CD14-positive monocyte (primary cell): ENCODE results near the gene PNLDC1. TPM values are rescaled to one million over a fixed set of nuclear protein-coding genes. Genes with fewer than 3 reads are reported as not detected.
A peak's percentile ranks its signal among the peaks of the same experiment; 100 is the strongest.

Experiments used
- DNase-seq, 3 donors: peaks; one replicate each; pipeline ENCODE4 v3.0.0-alpha.2; 2011 to 2022
- H2AFZ ChIP-seq: 2 replicates; pipeline ENCODE4 v1.6.0; 2012; ENCODE audit warnings: mild to moderate bottlenecking, low read depth, low read length, inconsistent platforms; ENCODE audit not compliant: insufficient read depth, poor library complexity, severe bottlenecking
- H3K27ac ChIP-seq, 2 donors: 1 replicate in 1 of 2; 2 replicates in 1 of 2; pipeline ENCODE4 v1.5.1; 2012 to 2013; ENCODE audit warnings: low read length in 2 of 2, control low read depth in 1 of 2, inconsistent platforms in 1 of 2, low read depth in 1 of 2, mild to moderate bottlenecking in 1 of 2
- H3K27me3 ChIP-seq, 2 donors: one replicate each; pipeline versions ENCODE4 v1.6.0 to v1.6.1; 2011 to 2013; ENCODE audit warnings: low read length in 2 of 2; ENCODE audit not compliant: control insufficient read depth in 2 of 2, insufficient read depth in 2 of 2
- H3K36me3 ChIP-seq, 2 donors: replicated peaks in 1 of 2; 1 replicate in 1 of 2; 2 replicates in 1 of 2; pipeline versions ENCODE4 v1.5.1 to v1.6.1; 2012 to 2013; ENCODE audit warnings: low read length in 2 of 2, control low read depth in 1 of 2, inconsistent platforms in 1 of 2, mild to moderate bottlenecking in 1 of 2; ENCODE audit not compliant: insufficient read depth in 2 of 2, control insufficient read depth in 1 of 2
- H3K4me1 ChIP-seq, 2 donors: 1 replicate in 1 of 2; 2 replicates in 1 of 2; pipeline versions ENCODE4 v1.5.1 to v1.6.1; 2012 to 2013; ENCODE audit warnings: low read length in 2 of 2, control low read depth in 1 of 2, inconsistent platforms in 1 of 2, mild to moderate bottlenecking in 1 of 2, moderate library complexity in 1 of 2; ENCODE audit not compliant: insufficient read depth in 2 of 2, control insufficient read depth in 1 of 2
- H3K4me2 ChIP-seq: replicated peaks from 2 replicates; pipeline ENCODE3; 2012; ENCODE audit warnings: low read length, moderate library complexity, mild to moderate bottlenecking; ENCODE audit not compliant: poor library complexity, severe bottlenecking; ENCODE audit errors: extremely low read depth
- H3K4me3 ChIP-seq, 3 experiments: fragments of 200-600 bp in 1 of 3; sonication (generic) in 1 of 3; replicated peaks in 1 of 3; 1 replicate in 2 of 3; 2 replicates in 1 of 3; pipeline ENCODE4 v1.5.1; 2011 to 2013; ENCODE audit warnings: low read length in 3 of 3, mild to moderate bottlenecking in 3 of 3, control low read depth in 2 of 3, low read depth in 2 of 3, inconsistent platforms in 1 of 3, moderate library complexity in 1 of 3
- H3K79me2 ChIP-seq: 2 replicates; pipeline ENCODE4 v1.6.0; 2012; ENCODE audit warnings: mild to moderate bottlenecking, control low read depth, inconsistent platforms, low read length, moderate library complexity; ENCODE audit not compliant: insufficient read depth
- H3K9ac ChIP-seq: 2 replicates; pipeline ENCODE4 v1.6.0; 2017; ENCODE audit warnings: low read length, mild to moderate bottlenecking; ENCODE audit not compliant: insufficient read depth, poor library complexity, severe bottlenecking
- H3K9me3 ChIP-seq, 2 donors: replicated peaks in 1 of 2; 1 replicate in 1 of 2; 2 replicates in 1 of 2; pipeline versions ENCODE4 v1.5.1 to v1.6.1; 2012 to 2013; ENCODE audit warnings: low read length in 2 of 2, control low read depth in 1 of 2; ENCODE audit not compliant: control insufficient read depth in 1 of 2, insufficient read depth in 1 of 2
- H4K20me1 ChIP-seq: 2 replicates; pipeline ENCODE4 v1.6.0; 2012; ENCODE audit warnings: mild to moderate bottlenecking, low read length, control low read depth, moderate library complexity; ENCODE audit not compliant: insufficient read depth
- H3K27ac Mint-ChIP-seq, 7 donors: one replicate each; pipeline ENCODE4 v1.8.0; 2020; ENCODE audit warnings: mild to moderate bottlenecking in 7 of 7, mixed read lengths in 7 of 7, moderate library complexity in 6 of 7, inconsistent platforms in 2 of 7
- H3K27me3 Mint-ChIP-seq, 3 donors: one replicate each; pipeline ENCODE4 v1.8.0; 2021 to 2022; ENCODE audit warnings: low read depth in 3 of 3, mild to moderate bottlenecking in 3 of 3, mixed read lengths in 3 of 3, moderate library complexity in 3 of 3, inconsistent platforms in 1 of 3
- H3K36me3 Mint-ChIP-seq, 2 donors: one replicate each; pipeline ENCODE4 v1.8.0; 2020; ENCODE audit warnings: mixed read lengths in 2 of 2, inconsistent platforms in 1 of 2, mild to moderate bottlenecking in 1 of 2
- H3K4me1 Mint-ChIP-seq: one replicate; pipeline ENCODE4 v1.8.0; 2020; ENCODE audit warnings: mild to moderate bottlenecking, mixed read lengths
- H3K4me3 Mint-ChIP-seq, 2 donors: one replicate each; pipeline ENCODE4 v1.8.0; 2020; ENCODE audit warnings: mild to moderate bottlenecking in 2 of 2, mixed read lengths in 2 of 2, moderate library complexity in 1 of 2
- H3K9me3 Mint-ChIP-seq, 7 donors: one replicate each; pipeline ENCODE4 v1.8.0; 2020 to 2022; ENCODE audit warnings: mixed read lengths in 7 of 7, mild to moderate bottlenecking in 6 of 7, moderate library complexity in 6 of 7, inconsistent platforms in 2 of 7
- WGBS: methylation state at CpG from one replicate; pipeline ENCODE4 v1.1.5; 2013; ENCODE audit warnings: missing lambda C conversion rate; ENCODE audit not compliant: insufficient coverage; 5-methylcytosine and 5-hydroxymethylcytosine counted together
- intact Hi-C, 2 donors: fragments of 100-400 bp; cut with micrococcal nuclease; formaldehyde crosslinking; loops; one replicate each; pipeline versions ENCODE4 v1.15.0 to v1.15.1; 2023
- polyA plus RNA-seq, 3 donors: library from polyadenylated mRNA; depleted of rRNA in 1 of 3; unstranded in 2 of 3; stranded (reverse) in 1 of 3; fragments of 300-500 nt in 2 of 3; fragments of >200 nt in 1 of 3; fragmentation: Illumina TruSeq in 2 of 3; gene quantifications; 1 replicate in 2 of 3; 2 replicates in 1 of 3; pipeline ENCODE4 v1.2.3, GENCODE V29; 2012 to 2021
- TF ChIP-seq, protein P1 (sequence below): fragments of 200-600 bp; IDR thresholded peaks from one replicate; pipeline ENCODE4 v1.8.0; 2022; ENCODE audit warnings: antibody characterized with exemption, mild to moderate bottlenecking

PNLDC1 gene
- polyA plus RNA-seq, 3 donors = 0.56 TPM; not detected in 2

DNA sequence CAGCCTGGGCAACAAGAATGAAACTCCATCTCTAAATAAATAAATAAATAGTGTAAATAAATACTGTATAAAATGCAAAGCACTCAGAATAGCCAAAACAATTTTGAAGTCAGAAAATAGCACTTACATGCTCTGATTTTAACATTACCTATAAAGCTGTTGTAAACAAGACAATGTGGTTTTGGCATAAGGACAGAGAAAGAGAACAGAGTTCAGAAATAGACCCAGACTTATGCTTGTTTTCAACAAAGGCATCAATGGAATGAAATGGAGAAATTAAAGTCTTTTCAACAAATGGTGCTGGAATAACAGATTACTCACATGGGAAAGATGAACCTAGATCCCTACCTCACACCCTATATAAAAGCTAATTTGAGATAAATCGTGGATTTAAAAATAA lies 27.9 kb upstream of the PNLDC1 start:
- TF ChIP-seq, protein P1, sequence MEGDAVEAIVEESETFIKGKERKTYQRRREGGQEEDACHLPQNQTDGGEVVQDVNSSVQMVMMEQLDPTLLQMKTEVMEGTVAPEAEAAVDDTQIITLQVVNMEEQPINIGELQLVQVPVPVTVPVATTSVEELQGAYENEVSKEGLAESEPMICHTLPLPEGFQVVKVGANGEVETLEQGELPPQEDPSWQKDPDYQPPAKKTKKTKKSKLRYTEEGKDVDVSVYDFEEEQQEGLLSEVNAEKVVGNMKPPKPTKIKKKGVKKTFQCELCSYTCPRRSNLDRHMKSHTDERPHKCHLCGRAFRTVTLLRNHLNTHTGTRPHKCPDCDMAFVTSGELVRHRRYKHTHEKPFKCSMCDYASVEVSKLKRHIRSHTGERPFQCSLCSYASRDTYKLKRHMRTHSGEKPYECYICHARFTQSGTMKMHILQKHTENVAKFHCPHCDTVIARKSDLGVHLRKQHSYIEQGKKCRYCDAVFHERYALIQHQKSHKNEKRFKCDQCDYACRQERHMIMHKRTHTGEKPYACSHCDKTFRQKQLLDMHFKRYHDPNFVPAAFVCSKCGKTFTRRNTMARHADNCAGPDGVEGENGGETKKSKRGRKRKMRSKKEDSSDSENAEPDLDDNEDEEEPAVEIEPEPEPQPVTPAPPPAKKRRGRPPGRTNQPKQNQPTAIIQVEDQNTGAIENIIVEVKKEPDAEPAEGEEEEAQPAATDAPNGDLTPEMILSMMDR = no peak
- Histone ChIP-seq H4K20me1 (no peaks in the 10 kb centered on the region), H3K27ac (no peak overlapping the region), H3K27me3 (no peaks in the 10 kb centered on the region), H3K36me3 (peaks cover 23 to 63% of the 10 kb centered on the region in 2 donors), H3K9ac (no peak overlapping the region), H3K4me3 (no peak overlapping the region), H3K4me1 (no peaks in the 10 kb centered on the region), H3K4me2 (no peak overlapping the region), H3K9me3 (no peaks in the 10 kb centered on the region), H3K79me2 (no peaks in the 10 kb centered on the region), H2AFZ (no peak overlapping the region)
- no peaks in the 10 kb centered on the region for H3K4me1 Mint-ChIP-seq
- no peaks in the 10 kb centered on the region for H3K27me3 Mint-ChIP-seq
- WGBS = no CpG with 5 or more reads among the region's 1 CpG
- DNase-seq = no peak
- H3K36me3 Mint-ChIP-seq = peaks cover 54 to 68% of the 10 kb centered on the region in 2 donors
- H3K9me3 Mint-ChIP-seq = peaks cover 0 to 2% (median 0%) of the 10 kb centered on the region in 7 donors
- intact Hi-C loops = no loop called here
- no peak overlapping the region for H3K4me3 Mint-ChIP-seq
- no peak overlapping the region for H3K27ac Mint-ChIP-seq

DNA sequence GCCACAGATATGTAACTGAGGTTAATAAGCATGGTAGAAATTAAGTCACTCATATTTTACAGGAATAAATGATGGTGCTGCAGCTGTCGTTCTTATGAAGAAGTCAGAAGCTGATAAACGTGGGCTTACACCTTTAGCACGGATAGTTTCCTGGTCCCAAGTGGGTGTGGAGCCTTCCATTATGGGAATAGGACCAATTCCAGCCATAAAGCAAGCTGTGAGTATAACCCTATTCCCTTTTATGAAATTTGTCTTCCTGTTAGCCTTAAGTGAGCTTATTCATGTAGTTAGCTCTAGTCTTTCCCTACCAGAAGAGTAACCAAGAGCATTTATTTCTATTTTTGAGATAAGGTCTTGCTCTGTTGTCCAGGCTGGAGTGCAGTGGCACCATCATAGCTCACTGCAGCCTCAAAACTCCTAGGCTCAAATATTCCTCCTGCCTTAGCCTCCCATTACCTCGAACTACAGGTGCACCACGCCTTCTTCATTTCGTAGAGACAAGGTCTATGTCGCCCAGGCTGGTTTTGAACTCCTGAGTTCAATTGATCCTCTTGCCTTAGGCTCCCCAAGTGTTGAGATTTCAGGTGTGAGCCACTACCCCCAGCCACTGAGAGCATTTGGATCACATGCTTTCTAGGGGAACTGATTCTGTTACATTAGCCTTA lies 22.7 kb upstream of the PNLDC1 start:
- peaks cover 65 to 73% of the 10 kb centered on the region in 2 donors for H3K36me3 Mint-ChIP-seq

More for the DNA sequence above, 22.7 kb upstream of the PNLDC1 start:
- Histone ChIP-seq H3K4me3 (no peak overlapping the region), H3K27ac (no peak overlapping the region), H3K9me3 (no peaks in the 10 kb centered on the region), H4K20me1 (peaks cover 19% of the 10 kb centered on the region), H2AFZ (no peak overlapping the region), H3K36me3 (peaks cover 55 to 73% of the 10 kb centered on the region in 2 donors), H3K4me1 (no peaks in the 10 kb centered on the region), H3K27me3 (no peaks in the 10 kb centered on the region), H3K79me2 (peaks cover 9% of the 10 kb centered on the region), H3K9ac (no peak overlapping the region), H3K4me2 (no peak overlapping the region)
- TF ChIP-seq, protein P1 = no peak
- Mint-ChIP-seq H3K9me3 (no peaks in the 10 kb centered on the region), H3K27ac (peak overlapping the region in 3 of 7 donors; percentile 37 to 56 (median 39)), H3K4me3 (no peak overlapping the region), H3K4me1 (no peaks in the 10 kb centered on the region), H3K27me3 (no peaks in the 10 kb centered on the region)
- no peak for DNase-seq
- intact Hi-C loops = no loop called here
- WGBS = no CpG with 5 or more reads among the region's 7 CpGs
